ENCODE measurements around the gene ABCA6.
A peak's percentile ranks its signal among the peaks of the same experiment; 100 is the strongest.

ABCA6 gene

DNA sequence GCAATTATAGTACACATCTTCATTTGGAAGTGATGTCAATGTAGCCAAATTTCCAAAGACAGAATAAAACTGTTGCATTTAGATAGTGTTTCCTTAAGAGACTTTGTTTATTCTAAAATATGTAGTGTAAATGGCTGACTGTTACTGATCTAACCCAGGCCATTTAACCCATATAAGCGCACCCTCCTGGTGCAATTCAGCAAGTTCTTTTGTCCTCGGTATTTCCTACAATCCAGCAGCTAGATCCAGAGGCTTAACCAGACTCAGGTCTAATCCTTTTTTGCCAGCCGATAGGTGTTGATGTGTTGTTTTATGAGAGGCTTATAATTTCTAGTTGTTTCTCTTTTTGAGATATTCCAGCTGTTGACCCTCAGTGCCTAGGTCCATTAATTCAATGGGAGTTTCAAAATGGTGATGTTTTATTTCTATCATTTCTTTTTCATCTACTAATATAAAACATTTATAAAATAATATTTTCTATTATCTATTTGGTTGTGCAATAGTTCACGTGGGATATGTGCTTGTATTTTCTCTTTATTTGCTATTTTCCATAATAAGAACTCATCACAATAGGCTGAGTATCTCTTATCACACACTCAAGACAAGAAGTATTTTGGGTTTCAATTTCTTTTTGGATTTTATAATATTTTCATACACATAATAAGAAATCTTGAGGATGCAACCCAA lies 95.4 kb downstream of the ABCA6 start:
- DNase-seq, result no peak

GRCh38 chr17:69045646-69046045 lies 96.0 kb downstream of the ABCA6 start:
- no peak for DNase-seq

- DNase-seq, result no peak
These were observed 97.3 kb downstream of the ABCA6 start for GRCh38 chr17:69044371-69044770.

GRCh38 chr17:69043098-69043734 lies 98.5 kb downstream of the ABCA6 start:
- no peak for DNase-seq

DNA sequence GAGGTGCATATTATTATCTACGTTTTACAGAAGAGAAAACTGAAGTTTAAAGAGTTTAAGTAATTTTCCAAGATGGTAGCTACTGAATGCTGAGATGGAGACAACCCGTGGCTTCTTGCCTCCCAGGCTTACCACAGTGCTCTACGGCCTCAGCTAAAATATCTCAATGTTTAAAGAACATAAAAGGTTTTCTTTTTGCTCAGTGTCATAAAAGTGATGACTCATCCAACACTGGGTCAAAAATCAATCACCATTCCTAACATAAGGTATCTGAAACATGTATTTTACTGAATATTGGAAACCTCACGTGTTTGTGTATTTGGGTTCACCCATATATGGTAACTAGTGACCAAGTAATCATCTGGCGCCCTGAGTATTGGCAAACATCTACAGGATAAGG lies 99.4 kb downstream of the ABCA6 start:
- no peak for DNase-seq

- DNase-seq, result no peak
These were observed 109.9 kb downstream of the ABCA6 start for GRCh38 chr17:69031839-69032238.

DNA sequence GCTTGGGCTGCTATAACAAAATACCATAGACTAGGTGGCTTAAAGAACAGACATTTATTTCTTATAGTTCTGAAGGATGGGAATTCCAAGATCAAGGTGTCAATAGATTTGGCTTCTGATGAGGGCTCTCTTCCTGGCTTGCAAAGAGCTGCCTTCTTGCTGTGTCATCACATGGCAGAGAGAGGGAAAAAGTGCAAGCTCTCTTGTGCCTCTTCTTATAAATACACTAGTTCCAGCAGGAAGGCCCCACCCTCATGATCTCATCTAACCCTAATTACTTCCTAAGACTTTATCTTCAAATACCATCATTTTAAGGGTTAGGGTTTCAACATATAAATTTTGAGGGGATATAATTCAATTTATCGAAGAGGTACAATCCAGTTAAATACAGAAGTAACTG lies 111.5 kb downstream of the ABCA6 start:
- peak; percentile 4 for DNase-seq

Data from EL (cell line).